BJ (cell line): ENCODE data around the gene MAP1LC3B. TPM values are rescaled to one million over a fixed set of nuclear protein-coding genes. Genes with fewer than 3 reads are reported as not detected.
"Not testable (repeated sequence)": the region's sequence is repeated elsewhere in the genome, so short reads cannot be mapped to it uniquely, and the experiment has no call there.

Experiments used
- CTCF ChIA-PET: fragments of 350-600 bp; formaldehyde crosslinking; extraction: SDS; loops from one replicate; lab custom pipeline; 2021; ENCODE audit warnings: antibody characterized with exemption, inconsistent platforms; lab: Yijun Ruan, JAX
- POLR2A ChIA-PET: fragments of 300-600 bp; sonication (Branson Sonifier 250); formaldehyde crosslinking; extraction: SDS; loops from one replicate; lab custom pipeline; 2021; ENCODE audit warnings: antibody characterized with exemption; lab: Charles Lee
- DNase-seq: peaks from one replicate; pipeline ENCODE4 v3.0.0-alpha.2; 2011; ENCODE audit warnings: low read depth
- H3K27me3 ChIP-seq: 2 replicates; pipeline ENCODE4 v1.6.0; 2011; ENCODE audit warnings: low read length; ENCODE audit not compliant: control insufficient read depth, insufficient read depth
- H3K36me3 ChIP-seq: 2 replicates; pipeline ENCODE4 v1.5.1; 2011; ENCODE audit warnings: low read length; ENCODE audit not compliant: control insufficient read depth, insufficient read depth
- H3K4me3 ChIP-seq: 2 replicates; pipeline ENCODE4 v1.5.1; 2011; ENCODE audit warnings: low read depth, mild to moderate bottlenecking, control low read depth, low read length
- CTCF ChIP-seq: IDR thresholded peaks from 2 replicates; pipeline ENCODE4 v1.5.1; 2011; ENCODE audit warnings: low read depth, mild to moderate bottlenecking, control low read depth, inconsistent platforms, low read length, moderate library complexity; ENCODE audit not compliant: insufficient read depth
- polyA plus RNA-seq: library from polyadenylated mRNA; depleted of rRNA; stranded (reverse); fragments of >200 nt; gene quantifications from 2 replicates; pipeline ENCODE4 v1.2.3, GENCODE V29; 2011

The MAP1LC3B gene
- polyA plus RNA-seq, 1 experiment, result 29.0 TPM

GRCh38 chr16:87382023-87382785 lies 9.9 kb upstream of the MAP1LC3B start:
- POLR2A ChIA-PET, result no interaction called here
- no peak for DNase-seq
- H3K27me3 ChIP-seq, result no peaks in the 10 kb centered on the region
- CTCF ChIA-PET, result interaction anchor here (0.5 to 1.7 kb wide), 3 partner anchors 35 to 367 kb away, joined by 3 to 4 read pairs (median 3); no protein-coding TSS in a partner anchor
- no peaks in the 10 kb centered on the region for H3K36me3 ChIP-seq
- H3K4me3 ChIP-seq, result peak overlapping the region; percentile 91
- TF ChIP-seq CTCF, result no peak

- Histone ChIP-seq H3K4me3 (peak within 1 kb of the TSS; percentile 91), H3K36me3 (no peaks in the 10 kb centered on the region), H3K27me3 (no peaks in the 10 kb centered on the region)
- TF ChIP-seq CTCF, result 0 out of 2 replicates have a peak, but pooled peaks have one; percentile 2
- CTCF ChIA-PET, result interaction anchor here (0.6 to 1.8 kb wide), 7 partner anchors 8 to 65 kb away, joined by 3 to 9 read pairs (median 5); no protein-coding TSS in a partner anchor
- POLR2A ChIA-PET, result no interaction called here
- peak; percentile 51 for DNase-seq
Measured at GRCh38 chr16:87383505-87384161, 8.5 kb upstream of the MAP1LC3B start, which contains the start of gene FBXO31. Gene FBXO31, minus strand, starts transcription at chr16:87383776. Its CDS starts 32 bp downstream, at chr16:87383744.

GRCh38 chr16:87384162-87384874 lies 7.8 kb upstream of the MAP1LC3B start:
- no peak for TF ChIP-seq CTCF
- ChIA-PET POLR2A (no interaction called here), CTCF (interaction anchor here (0.5 to 1.8 kb wide), 6 partner anchors 10 to 82 kb away, joined by 3 to 9 read pairs (median 4); no protein-coding TSS in a partner anchor)
- Histone ChIP-seq H3K36me3 (no peaks in the 10 kb centered on the region), H3K4me3 (peak overlapping the region; percentile 91), H3K27me3 (no peaks in the 10 kb centered on the region)
- no peak for DNase-seq

GRCh38 chr16:87384875-87385167 lies 7.3 kb upstream of the MAP1LC3B start:
- peak overlapping the region; percentile 91 for H3K4me3 ChIP-seq
- DNase-seq, POLR2A ChIA-PET, H3K27me3 ChIP-seq, H3K36me3 ChIP-seq: not testable (repeated sequence)
- CTCF ChIA-PET, result interaction anchor here (0.5 to 1.8 kb wide), 4 partner anchors 10 to 81 kb away, joined by 3 to 9 read pairs (median 5); no protein-coding TSS in a partner anchor

- no peak overlapping the region for H3K4me3 ChIP-seq
- TF ChIP-seq CTCF, result no peak
- ChIA-PET POLR2A (no interaction called here), CTCF (interaction anchor here (0.6 to 1.6 kb wide), 5 partner anchors 23 to 540 kb away, joined by 3 to 6 read pairs (median 3); no protein-coding TSS in a partner anchor)
- peak; percentile 99 for DNase-seq
- no peaks in the 10 kb centered on the region for H3K27me3 ChIP-seq
- no peaks in the 10 kb centered on the region for H3K36me3 ChIP-seq
Measured at GRCh38 chr16:87387942-87388817, 4.0 kb upstream of the MAP1LC3B start.
